Activated T-cell treated with anti-CD3 and anti-CD28 coated beads, Interleukin-2, amount 50 U/mL, for 1 hour (primary cell): ENCODE data around the gene RAD51C.
"Not testable (repeated sequence)": the region's sequence is repeated elsewhere in the genome, so short reads cannot be mapped to it uniquely, and the experiment has no call there.

ENCODE experiments used
- DNase-seq: peaks from one replicate; pipeline ENCODE4 v3.0.0-alpha.2; 2020

Gene RAD51C

DNA sequence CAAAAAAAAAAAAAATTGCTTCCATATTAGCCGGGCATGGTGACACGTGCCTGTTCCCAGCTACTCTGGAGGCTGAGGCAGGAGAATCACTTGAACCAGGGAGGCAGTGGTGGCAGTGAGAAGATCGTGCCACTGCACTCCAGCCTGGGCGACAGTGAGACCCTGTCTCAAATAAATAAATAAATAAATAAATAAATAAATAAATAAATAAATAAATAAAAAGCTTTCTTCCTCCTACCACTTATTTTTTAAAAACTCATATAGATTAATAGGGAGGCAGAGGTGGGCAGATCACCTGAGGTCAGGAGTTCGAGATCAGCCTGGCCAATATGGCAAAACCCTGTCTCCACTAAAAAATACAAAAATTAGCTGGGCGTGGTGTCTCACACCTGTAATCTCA lies 7.9 kb upstream of the RAD51C start:
- not testable (repeated sequence) for DNase-seq

DNA sequence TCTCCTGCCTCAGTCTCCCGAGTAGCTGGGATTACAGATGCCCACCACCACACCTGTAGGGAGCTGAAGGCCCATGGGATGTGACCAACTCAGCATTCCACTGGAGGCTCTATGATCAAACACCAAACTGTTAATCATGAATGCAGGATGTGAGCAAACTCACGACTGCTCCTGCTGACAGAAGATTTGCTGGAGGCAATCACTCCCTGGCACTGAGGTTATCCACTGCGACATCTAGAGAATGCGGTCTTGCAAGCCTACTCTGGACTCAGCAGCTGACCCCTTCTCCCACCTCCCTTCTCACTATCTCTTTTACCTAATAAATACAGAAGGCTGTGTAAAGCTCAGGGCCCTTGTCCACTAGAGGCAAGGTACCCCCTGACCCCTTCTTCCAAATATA lies 5.4 kb upstream of the RAD51C start:
- no peak for DNase-seq

- no peak for DNase-seq
These were observed 3.9 kb upstream of the RAD51C start for GRCh38 chr17:58688521-58688920.

DNA sequence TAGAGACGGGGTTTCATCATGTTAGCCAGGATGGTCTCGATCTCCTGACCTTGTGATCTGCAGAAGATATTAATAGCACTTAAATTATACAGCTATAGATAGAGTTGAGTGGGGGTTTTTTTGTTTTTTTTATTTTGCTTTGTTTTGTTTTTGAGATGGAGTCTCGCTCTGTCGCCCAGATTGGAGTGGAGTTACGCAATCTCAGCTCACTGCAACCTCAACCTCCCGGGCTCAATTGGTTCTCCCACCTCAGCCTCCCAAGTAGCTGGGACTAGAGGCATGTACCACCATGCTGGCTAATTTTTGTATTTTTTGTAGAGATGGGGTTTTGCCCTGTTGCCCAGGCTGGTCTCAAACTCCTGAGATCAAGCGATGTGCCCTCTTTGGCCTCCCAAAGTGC lies 2.4 kb upstream of the RAD51C start:
- not testable (repeated sequence) for DNase-seq

- DNase-seq: no peak
These were observed 632 bp upstream of the RAD51C start, which contains the start of gene TEX14 for GRCh38 chr17:58691701-58692238. Gene TEX14, minus strand, starts transcription at chr17:58692045. Its CDS starts 40,044 bp downstream, at chr17:58652001.

DNA sequence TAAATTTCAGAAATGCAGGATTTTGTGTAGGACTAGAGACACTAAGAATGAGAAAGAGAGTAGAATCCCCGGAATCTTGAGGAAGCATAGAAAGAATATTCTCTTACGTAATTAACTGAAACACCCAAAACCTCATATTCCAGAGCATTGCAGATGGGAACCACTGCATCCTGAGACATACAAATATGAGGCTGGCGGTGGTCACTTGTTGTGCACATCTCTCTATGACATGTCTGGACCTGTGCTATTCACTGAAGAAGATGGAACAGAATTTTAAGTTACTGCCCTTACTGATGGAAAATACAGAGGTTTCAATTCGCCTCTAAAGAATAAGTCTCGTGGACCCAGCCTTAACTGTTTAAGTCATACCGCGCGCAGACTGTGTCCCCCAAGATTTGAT lies 806 bp downstream of the RAD51C start:
- DNase-seq: no peak

- no peak for DNase-seq
These were observed 1.3 kb downstream of the RAD51C start for GRCh38 chr17:58693751-58694150.

DNA sequence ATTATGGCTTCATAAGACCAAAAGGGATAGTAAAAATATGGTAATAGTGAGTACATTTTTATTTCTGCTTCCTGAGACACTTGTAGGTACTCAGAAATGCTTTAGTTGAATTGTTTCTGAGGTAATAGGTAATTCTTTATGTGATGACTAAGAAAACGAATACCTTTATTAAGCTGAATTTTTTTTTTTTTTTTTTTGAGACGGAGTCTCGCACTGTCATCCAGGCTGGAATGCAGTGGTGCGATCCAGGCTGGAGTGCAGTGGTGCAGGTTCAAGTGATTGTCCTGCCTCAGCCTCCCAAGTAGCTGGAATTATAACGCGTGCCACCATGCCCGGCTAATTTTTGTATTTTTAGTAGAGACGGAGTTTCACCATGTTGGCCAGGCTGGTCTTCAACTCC lies 1.9 kb downstream of the RAD51C start:
- no peak for DNase-seq

- DNase-seq: no peak
These were observed 2.4 kb downstream of the RAD51C start for GRCh38 chr17:58694826-58695225.

DNA sequence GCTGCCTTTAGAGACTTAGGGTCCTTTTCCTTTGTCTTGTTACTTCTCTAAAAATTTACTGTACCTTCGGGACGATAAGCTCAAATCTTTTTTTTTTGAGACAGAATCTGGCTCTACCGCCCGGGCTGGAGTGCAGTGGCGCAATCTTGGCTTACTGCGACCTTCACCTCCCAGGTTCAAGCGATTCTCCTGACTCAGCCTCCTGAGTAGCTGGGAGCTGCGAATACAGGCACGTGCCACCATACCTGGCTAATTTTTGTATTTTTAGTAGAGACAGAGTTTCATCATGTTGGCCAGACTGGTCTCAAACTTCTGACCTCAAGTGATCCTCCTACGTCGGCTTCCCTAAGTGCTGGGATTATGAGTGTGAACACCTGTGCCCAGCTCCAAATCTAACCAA lies 7.4 kb downstream of the RAD51C start:
- DNase-seq: no peak

- no peak for DNase-seq
These were observed 9.7 kb downstream of the RAD51C start for GRCh38 chr17:58702045-58702476.

GRCh38 chr17:58702708-58703107 lies 10.3 kb downstream of the RAD51C start:
- DNase-seq: no peak

DNA sequence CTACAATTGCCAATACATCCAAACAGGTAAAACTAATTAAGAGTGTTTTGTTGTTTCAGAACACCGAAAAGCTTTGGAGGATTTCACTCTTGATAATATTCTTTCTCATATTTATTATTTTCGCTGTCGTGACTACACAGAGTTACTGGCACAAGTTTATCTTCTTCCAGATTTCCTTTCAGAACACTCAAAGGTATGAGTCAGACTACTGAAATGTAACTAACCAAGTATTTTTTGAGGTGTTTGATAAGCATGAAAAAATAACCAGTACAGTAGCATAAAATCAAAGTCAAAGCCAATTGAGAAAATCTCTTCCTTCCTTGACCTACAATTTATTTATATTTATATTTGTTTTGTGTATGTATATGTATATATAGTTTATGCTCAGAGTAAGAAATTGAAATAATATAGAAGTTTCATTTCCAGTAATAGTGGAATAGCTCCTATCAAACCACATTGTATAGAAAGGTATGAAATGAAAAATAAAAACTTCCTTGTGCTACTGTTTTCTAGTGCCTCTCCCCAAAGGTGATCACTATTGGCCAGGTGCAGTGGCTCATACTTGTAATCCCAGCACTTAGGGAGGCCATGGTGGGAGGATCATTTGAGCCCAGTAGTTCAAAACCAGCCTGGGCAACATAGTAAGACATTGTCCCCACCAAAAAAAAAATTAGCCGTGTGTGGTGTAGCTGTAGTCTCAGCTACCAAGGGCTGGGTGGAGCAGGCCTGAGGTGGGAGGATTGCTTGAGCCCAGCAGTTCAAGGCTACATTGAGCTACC lies 10.9 kb downstream of the RAD51C start:
- DNase-seq: no peak

DNA sequence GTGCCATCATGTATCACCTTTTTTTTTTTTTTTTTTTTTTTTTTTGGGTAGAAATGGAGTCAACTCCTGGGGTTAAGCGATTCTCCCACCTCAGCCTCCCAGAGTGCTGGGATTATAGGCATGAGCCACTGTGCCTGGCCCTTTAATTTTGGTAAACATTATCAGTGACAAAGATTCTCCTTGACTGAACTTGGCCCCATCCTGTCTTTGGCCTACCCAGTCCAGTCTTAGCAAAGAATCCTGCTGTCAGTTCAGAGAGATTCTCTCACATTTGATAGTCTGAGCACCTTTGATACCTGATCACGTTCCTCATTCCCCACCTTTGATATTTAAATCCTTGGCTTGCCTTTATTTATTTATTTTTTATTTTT lies 11.5 kb downstream of the RAD51C start:
- DNase-seq: no peak

GRCh38 chr17:58706351-58707140 lies 14.1 kb downstream of the RAD51C start:
- DNase-seq: no peak

DNA sequence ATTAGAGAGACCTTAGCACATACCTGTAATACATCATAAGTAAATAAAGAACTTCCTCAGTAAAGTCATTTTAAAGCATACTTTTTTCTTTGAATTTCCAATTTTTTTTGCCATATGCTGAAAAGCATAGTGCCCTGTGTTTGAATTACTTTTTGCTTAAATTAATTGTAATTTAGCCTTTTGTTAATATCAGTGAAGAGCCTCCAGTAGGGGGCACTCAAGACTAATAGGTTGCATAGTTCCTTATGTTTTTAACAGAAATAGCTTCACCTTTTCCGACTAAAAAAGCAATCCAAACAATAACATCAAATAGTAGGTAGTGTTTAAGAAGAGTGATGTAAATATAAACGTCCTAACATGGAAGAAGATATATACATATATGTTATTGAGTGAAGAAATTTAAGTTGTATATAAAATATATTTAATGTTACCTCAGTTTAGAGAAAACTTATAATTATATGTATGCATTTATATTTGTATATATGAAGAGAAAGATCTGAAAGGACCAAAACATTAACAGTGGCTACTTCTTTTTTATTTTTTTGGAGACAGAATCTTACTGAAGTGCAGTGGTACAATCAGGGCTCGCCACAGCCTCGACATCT lies 18.6 kb downstream of the RAD51C start:
- DNase-seq: no peak

GRCh38 chr17:58722274-58722673 lies 29.9 kb downstream of the RAD51C start:
- no peak for DNase-seq

GRCh38 chr17:58722696-58723095 lies 30.3 kb downstream of the RAD51C start:
- DNase-seq: no peak

DNA sequence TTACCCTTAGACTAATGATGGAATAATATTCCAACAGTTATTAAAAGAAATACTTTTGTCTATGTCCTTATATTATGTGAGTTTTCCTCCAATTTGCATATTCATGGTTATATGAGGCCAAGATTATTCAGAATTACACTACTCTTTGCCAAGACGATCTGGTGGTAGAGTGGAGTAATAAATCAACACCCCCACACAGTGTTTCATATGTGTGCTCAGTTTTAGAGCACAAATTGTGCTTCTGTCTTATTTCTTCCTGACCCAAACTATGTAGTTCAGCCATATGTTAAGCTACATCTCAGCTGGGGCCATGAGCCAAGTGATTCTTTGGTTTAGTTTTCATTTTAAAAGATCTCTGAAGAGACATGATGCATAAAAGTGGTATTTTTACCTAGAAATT lies 36.4 kb downstream of the RAD51C start:
- DNase-seq: no peak

- no peak for DNase-seq
These were observed 38.5 kb downstream of the RAD51C start for GRCh38 chr17:58730937-58731336.

- no peak for DNase-seq
These were observed 41.6 kb downstream of the RAD51C start for GRCh38 chr17:58734040-58734439.

GRCh38 chr17:58734811-58735210 lies 42.4 kb downstream of the RAD51C start:
- DNase-seq: no peak

GRCh38 chr17:58741121-58741625 lies 48.8 kb downstream of the RAD51C start:
- no peak for DNase-seq
